Fibroblast of the conjunctiva (primary cell): ENCODE data around the gene WIPF1.

Experiments
- DNase-seq: peaks from one replicate; pipeline ENCODE4 v3.0.0-alpha.2; 2010; ENCODE audit warnings: low read depth

WIPF1 gene

GRCh38 chr2:174621323-174621722 is 23.7 kb upstream of the WIPF1 start:
- DNase-seq = no peak

GRCh38 chr2:174618179-174618578 is 20.6 kb upstream of the WIPF1 start:
- DNase-seq = no peak

- DNase-seq = no peak
These were observed 20.1 kb upstream of the WIPF1 start for GRCh38 chr2:174617718-174618117.

GRCh38 chr2:174617120-174617519 is 19.5 kb upstream of the WIPF1 start:
- no peak for DNase-seq

DNA sequence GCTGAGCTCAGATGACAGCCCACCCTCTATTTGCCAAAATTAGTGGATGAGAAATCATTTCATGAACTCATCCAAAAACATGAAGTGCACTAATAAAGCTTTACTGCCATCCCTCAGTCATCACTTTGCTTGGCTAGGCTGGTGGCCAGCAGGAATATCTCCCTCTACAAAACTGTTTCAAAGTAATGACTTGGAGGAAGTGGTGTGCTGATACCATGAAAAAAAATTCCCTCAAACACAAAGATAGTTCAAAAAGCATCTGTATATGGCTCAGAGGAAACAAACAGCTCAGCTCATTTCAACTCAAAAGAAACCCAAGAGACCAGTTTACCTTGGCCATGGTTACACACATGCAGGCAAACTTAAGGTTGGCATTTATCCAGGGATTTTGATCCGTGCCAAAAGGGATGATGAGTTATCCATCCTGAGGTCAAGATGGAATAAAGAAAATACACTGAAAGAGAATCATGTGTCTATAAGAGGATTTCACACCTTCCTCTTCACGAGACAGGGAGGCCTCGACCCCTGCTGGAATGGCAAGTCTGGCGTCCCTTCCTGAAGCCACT is 18.4 kb upstream of the WIPF1 start:
- DNase-seq = peak; percentile 55

DNA sequence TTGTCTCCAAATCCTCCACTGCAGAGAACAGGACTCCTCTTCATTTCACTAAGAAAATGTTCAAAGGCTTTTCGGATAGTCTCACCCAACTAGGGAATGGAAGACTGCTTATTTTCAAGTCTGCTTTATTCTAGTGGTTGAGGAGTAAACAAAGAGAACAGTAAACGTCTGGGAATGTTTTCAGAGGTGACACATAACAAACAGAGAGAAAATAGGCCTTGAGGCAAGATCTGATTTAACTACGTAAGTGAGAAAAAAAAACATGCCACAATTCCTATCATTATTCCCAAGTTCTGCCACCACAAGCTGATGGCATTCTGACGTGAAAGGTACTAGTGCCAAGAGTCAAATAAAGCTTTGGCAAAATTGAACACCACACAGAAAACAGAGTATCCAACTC is 16.7 kb upstream of the WIPF1 start:
- DNase-seq = no peak

DNA sequence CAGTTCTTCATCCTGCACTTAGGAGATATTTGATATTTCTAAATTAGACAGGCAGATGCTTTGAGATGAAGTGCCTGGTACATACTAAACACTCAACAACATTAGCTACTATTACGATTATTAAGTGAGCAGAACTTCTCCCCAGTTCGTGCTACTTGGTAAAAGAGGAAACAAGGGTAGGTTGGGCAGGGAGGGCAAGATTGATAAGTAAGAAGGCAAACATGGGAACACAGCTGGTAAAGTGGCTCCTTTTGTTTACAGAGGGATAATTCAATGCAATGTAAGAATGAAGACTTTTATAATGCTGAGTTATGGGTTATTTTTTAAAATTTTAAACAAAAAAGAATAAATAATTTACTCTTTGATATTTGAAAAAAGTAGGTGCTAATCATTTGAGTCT is 15.9 kb upstream of the WIPF1 start:
- DNase-seq = no peak

DNA sequence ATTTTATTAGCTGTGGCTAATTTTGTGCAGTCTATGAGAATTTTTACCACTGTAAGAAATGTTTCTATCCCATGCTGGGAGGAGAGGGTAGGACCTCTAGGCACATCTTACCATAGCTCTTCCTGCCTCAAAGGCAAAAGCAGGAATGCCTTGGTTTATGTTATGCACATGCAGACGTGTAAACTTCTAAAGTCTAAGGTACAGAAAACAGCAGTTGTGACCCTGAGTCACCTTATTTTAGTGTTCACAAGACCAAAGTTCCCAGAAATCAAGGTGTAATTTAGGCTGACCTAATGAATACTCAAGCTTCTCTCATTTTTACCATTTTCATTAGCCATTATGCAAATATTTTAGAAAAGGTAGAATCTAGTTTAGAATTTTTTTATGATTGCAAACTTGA is 15.4 kb upstream of the WIPF1 start:
- DNase-seq = no peak

GRCh38 chr2:174611854-174612253 is 14.2 kb upstream of the WIPF1 start:
- DNase-seq = no peak

- DNase-seq = no peak
These were observed 13.4 kb upstream of the WIPF1 start for GRCh38 chr2:174611006-174611405.

DNA sequence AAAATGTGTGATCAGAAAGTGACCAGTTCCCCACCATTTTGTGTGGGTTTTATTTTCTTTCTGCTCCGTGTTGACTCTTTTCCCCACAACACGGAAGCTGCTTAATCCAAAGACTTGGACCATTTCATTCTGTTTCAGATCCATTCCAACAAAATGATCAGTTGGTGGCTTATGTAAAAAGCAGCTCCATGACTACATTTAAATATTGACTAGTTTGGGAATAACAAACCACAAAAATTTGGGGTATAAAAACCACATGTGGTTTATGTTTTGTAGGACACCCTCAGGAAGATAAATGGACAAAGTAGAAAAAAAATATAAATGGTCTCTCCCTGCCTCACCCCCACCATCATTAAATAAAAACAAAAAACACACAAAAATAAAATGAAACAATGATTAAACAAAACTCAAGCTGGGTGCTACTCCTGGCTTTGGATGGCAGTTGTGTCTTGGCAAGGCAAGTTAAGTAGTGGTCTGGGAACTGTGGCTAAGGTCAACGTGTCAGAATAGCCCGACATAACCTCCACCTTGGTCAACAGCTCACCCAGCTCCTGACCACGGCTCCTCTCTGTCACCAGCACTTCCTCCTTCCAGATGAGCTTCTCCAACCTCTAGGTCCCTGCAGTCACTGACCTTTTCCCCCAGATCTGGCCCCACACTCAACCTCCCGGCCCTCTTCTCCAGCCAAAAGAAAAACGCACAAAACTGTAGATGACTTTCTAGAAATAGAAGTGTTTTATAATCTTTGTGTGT is 12.8 kb upstream of the WIPF1 start:
- DNase-seq = no peak

GRCh38 chr2:174609261-174609660 is 11.7 kb upstream of the WIPF1 start:
- no peak for DNase-seq

DNA sequence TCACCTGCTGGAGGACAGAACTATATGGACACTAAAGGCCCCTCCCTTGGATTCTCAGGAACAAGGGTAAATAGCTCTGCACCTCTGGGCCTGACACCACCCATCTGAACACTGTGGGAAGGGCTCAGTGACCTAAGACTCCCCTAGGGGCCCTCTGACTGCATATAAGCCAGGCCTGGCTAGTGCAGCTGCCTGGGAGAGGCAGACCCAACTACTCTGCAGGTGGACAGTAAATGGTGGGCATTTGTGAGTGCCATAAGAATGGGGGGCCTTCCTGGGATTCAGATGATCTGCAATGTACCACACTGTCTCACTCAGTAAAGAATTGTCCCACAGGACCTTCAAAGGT is 11.2 kb upstream of the WIPF1 start:
- DNase-seq = no peak

- DNase-seq = no peak
These were observed 10.6 kb upstream of the WIPF1 start for GRCh38 chr2:174607989-174608865.

DNA sequence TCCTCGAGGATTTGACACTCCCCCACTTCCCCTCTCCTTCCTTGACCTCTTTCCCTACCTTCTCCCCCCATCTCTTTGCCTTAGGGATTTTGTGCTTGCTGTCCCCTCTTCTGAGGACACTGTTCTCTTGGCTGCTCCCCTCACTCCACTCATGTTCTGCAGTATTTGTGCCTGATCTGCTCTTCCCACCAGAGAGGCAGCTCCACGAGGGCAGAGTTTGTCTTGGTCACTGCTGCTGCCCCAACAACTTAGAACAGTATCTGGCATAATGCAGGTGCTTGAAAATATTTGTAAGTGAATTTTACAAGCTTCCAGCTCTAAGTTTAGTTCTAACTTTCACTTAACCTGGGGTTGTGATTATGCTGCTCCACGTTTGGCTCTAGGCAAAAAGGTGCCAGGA is 10.0 kb upstream of the WIPF1 start:
- DNase-seq = no peak

DNA sequence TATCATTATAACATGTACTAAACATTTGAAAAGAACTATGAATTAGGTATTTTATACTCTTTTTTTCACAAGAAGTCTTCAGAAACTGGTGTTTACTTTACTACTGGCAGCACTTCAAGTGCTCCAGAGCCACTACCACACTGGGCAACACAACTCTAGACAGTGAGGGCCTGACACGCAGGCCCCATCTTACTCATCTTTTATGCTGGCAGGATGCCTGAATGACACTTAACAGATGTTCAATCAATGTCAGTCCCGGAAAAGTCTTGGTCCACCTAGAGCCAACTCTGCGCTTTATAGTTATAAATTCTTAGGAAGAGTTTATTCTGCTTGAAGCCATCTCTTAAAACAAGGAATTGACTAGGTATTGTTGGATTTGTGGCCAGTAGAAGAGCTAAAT is 8.7 kb upstream of the WIPF1 start:
- peak; percentile 69 for DNase-seq

- no peak for DNase-seq
These were observed 8.1 kb upstream of the WIPF1 start for GRCh38 chr2:174605687-174606086.

- peak; percentile 53 for DNase-seq
These were observed 5.7 kb upstream of the WIPF1 start for GRCh38 chr2:174603280-174603679.

DNA sequence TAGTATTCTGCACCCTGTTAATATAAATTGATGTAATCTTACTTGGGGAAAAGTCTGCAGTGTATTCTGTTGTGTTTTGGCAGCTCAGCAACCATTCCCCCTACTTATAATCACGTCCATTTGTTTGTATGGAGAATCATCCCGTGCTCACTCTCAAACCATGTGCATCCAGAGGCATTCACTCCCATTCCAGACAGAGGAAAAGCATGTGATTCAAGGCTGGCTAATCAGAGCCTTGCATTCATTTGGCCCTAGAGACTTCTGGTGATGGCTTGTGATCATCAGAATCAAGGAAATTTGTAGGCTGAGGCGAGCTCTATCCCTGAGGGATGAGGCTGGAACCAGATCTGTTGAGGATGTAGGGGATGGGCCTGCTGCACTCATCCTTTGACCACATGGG is 5.1 kb upstream of the WIPF1 start:
- no peak for DNase-seq

GRCh38 chr2:174600349-174600748 is 2.7 kb upstream of the WIPF1 start:
- no peak for DNase-seq

- DNase-seq = no peak
These were observed 1.8 kb upstream of the WIPF1 start for GRCh38 chr2:174599310-174599921.

DNA sequence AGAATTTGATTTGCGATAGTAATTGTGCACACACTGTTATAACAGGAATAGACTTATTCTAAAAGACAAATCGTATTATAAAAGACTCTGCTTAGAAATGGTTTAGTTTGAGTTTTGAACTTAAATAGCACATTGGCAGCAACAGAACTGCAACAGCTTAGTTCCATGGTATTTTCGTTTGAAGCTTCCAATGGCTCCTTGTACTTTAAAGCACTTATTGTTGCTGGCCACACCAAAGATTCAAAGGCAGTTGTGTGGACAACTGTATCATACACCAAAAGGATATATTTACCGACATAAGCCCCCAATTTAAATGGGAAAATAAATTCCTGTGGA is 627 bp downstream of the WIPF1 start:
- no peak for DNase-seq

GRCh38 chr2:174595891-174596397 is 1.7 kb downstream of the WIPF1 start:
- DNase-seq = no peak
